Esophagus squamous epithelium (tissue), 5 donors: ENCODE measurements around the gene SHOX. TPM values are rescaled to one million over a fixed set of nuclear protein-coding genes. Genes with fewer than 3 reads are reported as not detected.

Experiments used
- DNase-seq: peaks from one replicate; lab custom pipeline; 2025; lab: John Stamatoyannopoulos, UW
- H3K27ac ChIP-seq, 4 donors: fragments of 200-600 bp; sonication (generic); one replicate each; pipeline ENCODE4 v1.5.1; 2016 to 2019; ENCODE audit warnings: mild to moderate bottlenecking in 1 of 4
- H3K27me3 ChIP-seq, 4 donors: fragments of 200-600 bp; sonication (generic); 1 replicate in 3 of 4; 2 replicates in 1 of 4; pipeline versions ENCODE4 v1.5.1 to v1.6.0; 2017 to 2021; ENCODE audit warnings: antibody characterized with exemption in 1 of 4
- H3K36me3 ChIP-seq, 3 donors: fragments of 200-600 bp; sonication (generic); one replicate each; pipeline ENCODE4 v1.5.1; 2016 to 2019
- H3K4me1 ChIP-seq, 3 donors: fragments of 200-600 bp; sonication (generic); one replicate each; pipeline ENCODE4 v1.5.1; 2017 to 2019
- H3K4me3 ChIP-seq, 4 donors: fragments of 200-600 bp; sonication (generic); 1 replicate in 3 of 4; 2 replicates in 1 of 4; pipeline ENCODE4 v1.5.1; 2016 to 2019; ENCODE audit warnings: mild to moderate bottlenecking in 2 of 4, moderate library complexity in 1 of 4
- H3K9me3 ChIP-seq, 3 donors: fragments of 200-600 bp; sonication (generic); one replicate each; pipeline ENCODE4 v1.5.1; 2016 to 2019
- POLR2A ChIP-seq, 4 donors: fragments of 450-650 bp; IDR thresholded peaks; one replicate each; pipeline ENCODE4 v1.6.1; 2017; ENCODE audit warnings: antibody characterized with exemption in 4 of 4, mild to moderate bottlenecking in 4 of 4, moderate library complexity in 3 of 4
- WGBS, 2 donors: methylation state at CpG; one replicate each; pipeline ENCODE4 v1.1.5; 2018; 5-methylcytosine and 5-hydroxymethylcytosine counted together
- intact Hi-C: fragments of 100-400 bp; cut with DNase I; formaldehyde crosslinking; loops from one replicate; pipeline ENCODE4 v1.15.0; 2022
- total RNA-seq, 4 donors: library from RNA; depleted of rRNA; stranded (reverse); fragments of >200 nt; gene quantifications; one replicate each; pipeline ENCODE4 v1.1.0, GENCODE V29; 2016
- TF ChIP-seq, protein P1 (sequence below), 6 experiments: fragments of 450-650 bp in 4 of 6; fragments of 200-600 bp in 2 of 6; sonication (generic) in 2 of 6; IDR thresholded peaks; one replicate each; pipeline ENCODE4 v1.5.1; 2016 to 2019; ENCODE audit warnings: antibody characterized with exemption in 6 of 6, mild to moderate bottlenecking in 4 of 6, moderate library complexity in 4 of 6
- donor health status: DM: yes; HTN: yes; CAD: no.

SHOX gene
- total RNA-seq, 4 donors from 2014 or later = 0.19 TPM; not detected in 3

DNA sequence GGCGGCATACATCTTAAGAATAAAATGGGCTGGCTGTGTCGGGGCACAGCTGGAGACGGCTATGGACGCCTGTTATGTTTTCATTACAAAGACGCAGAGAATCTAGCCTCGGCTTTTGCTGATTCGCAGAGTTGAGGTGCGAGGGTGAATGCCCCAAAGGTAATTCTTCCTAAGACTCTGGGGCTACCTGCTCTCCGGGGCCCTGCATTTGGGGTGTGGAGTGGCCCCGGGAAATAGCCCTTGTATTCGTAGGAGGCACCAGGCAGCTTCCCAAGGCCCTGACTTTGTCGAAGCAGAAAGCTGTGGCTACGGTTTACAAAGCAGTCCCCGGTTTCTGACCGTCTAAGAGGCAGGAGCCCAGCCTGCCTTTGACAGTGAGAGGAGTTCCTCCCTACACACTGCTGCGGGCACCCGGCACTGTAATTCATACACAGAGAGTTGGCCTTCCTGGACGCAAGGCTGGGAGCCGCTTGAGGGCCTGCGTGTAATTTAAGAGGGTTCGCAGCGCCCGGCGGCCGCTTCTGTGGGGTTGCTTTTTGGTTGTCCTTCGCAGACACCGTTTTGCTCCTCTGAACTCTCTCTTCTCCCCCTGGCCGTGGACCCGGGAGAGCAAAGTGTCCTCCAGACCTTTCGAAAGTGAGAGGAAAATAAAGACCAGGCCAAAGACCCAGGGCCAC, 1.9 kb downstream of the SHOX start:
- H3K9me3 ChIP-seq = no peaks in the 10 kb centered on the region
- TF ChIP-seq, protein P1, sequence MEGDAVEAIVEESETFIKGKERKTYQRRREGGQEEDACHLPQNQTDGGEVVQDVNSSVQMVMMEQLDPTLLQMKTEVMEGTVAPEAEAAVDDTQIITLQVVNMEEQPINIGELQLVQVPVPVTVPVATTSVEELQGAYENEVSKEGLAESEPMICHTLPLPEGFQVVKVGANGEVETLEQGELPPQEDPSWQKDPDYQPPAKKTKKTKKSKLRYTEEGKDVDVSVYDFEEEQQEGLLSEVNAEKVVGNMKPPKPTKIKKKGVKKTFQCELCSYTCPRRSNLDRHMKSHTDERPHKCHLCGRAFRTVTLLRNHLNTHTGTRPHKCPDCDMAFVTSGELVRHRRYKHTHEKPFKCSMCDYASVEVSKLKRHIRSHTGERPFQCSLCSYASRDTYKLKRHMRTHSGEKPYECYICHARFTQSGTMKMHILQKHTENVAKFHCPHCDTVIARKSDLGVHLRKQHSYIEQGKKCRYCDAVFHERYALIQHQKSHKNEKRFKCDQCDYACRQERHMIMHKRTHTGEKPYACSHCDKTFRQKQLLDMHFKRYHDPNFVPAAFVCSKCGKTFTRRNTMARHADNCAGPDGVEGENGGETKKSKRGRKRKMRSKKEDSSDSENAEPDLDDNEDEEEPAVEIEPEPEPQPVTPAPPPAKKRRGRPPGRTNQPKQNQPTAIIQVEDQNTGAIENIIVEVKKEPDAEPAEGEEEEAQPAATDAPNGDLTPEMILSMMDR (IDR thresholded peaks at IDR 0.05) = no peak
- no peak for TF ChIP-seq POLR2A (IDR thresholded peaks at IDR 0.05)
- no peaks in the 10 kb centered on the region for H3K36me3 ChIP-seq
- WGBS, 2 donors = 0 to 9% methylated on average over 12 to 24 of the region's 30 CpGs
- peaks cover 0 to 19% (median 0%) of the 10 kb centered on the region in 3 donors for H3K4me1 ChIP-seq
- intact Hi-C loops = no loop called here
- H3K27me3 ChIP-seq = peaks cover 12 to 88% (median 26%) of the 10 kb centered on the region in 4 donors
- H3K27ac ChIP-seq = no peak overlapping the region
- no peak overlapping the region for H3K4me3 ChIP-seq
- DNase-seq = no peak

- DNase-seq = no peak
- Histone ChIP-seq H3K36me3 (no peaks in the 10 kb centered on the region), H3K4me1 (peaks cover 0 to 25% (median 0%) of the 10 kb centered on the region in 3 donors), H3K4me3 (no peak overlapping the region), H3K9me3 (no peaks in the 10 kb centered on the region), H3K27ac (no peak overlapping the region), H3K27me3 (peaks cover 12 to 88% (median 27%) of the 10 kb centered on the region in 4 donors)
- intact Hi-C loops = no loop called here
- 2 to 10% methylated on average over 19 to 22 of the region's 25 CpGs for WGBS, 2 donors
- TF ChIP-seq, protein P1 (IDR thresholded peaks at IDR 0.05) = no peak
- TF ChIP-seq POLR2A (IDR thresholded peaks at IDR 0.05) = no peak
Measured at GRCh38 chrX:633043-633984, 2.7 kb downstream of the SHOX start.

DNA sequence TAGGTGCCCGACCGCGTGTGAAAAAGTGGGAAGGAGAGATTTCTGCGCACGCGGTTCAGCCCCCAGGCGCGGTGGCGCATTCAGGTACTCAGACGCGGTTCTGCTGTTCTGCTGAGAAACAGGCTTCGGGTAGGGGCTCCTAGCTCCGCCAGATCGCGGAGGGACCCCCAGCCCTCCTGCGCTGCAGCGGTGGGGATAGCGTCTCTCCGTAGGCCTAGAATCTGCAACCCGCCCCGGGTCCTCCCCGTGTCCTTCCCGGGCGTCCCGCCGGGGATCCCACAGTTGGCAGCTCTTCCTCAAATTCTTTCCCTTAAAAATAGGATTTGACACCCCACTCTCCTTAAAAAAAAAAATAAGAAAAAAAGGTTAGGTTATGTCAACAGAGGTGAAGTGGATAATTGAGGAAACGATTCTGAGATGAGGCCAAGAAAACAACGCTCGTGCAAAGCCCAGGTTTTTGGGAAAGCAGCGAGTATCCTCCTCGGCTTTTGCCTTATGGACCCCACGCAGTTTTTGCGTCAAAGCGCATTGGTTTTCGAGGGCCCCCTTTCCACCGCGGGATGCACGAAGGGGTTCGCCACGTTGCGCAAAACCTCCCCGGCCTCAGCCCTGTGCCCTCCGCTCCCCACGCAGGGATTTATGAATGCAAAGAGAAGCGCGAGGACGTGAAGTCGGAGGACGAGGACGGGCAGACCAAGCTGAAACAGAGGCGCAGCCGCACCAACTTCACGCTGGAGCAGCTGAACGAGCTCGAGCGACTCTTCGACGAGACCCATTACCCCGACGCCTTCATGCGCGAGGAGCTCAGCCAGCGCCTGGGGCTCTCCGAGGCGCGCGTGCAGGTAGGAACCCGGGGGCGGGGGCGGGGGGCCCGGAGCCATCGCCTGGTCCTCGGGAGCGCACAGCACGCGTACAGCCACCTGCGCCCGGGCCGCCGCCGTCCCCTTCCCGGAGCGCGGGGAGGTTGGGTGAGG, 3.7 kb downstream of the SHOX start:
- no peaks in the 10 kb centered on the region for H3K9me3 ChIP-seq
- intact Hi-C loops = no loop called here
- peaks cover 0 to 25% (median 0%) of the 10 kb centered on the region in 3 donors for H3K4me1 ChIP-seq
- H3K27ac ChIP-seq = no peak overlapping the region
- DNase-seq = no peak
- no peaks in the 10 kb centered on the region for H3K36me3 ChIP-seq
- TF ChIP-seq, protein P1 (IDR thresholded peaks at IDR 0.05) = no peak
- TF ChIP-seq POLR2A (IDR thresholded peaks at IDR 0.05) = no peak
- 2 to 6% methylated on average over 33 to 52 of the region's 84 CpGs for WGBS, 2 donors
- H3K27me3 ChIP-seq = peaks cover 12 to 93% (median 28%) of the 10 kb centered on the region in 4 donors
- no peak overlapping the region for H3K4me3 ChIP-seq

GRCh38 chrX:635428-636090, 5.0 kb downstream of the SHOX start:
- peaks cover 5 to 93% (median 18%) of the 10 kb centered on the region in 4 donors for H3K27me3 ChIP-seq
- no peak for DNase-seq

More at GRCh38 chrX:635428-636090, 5.0 kb downstream of the SHOX start:
- intact Hi-C loops = no loop called here
- peaks cover 0 to 25% (median 0%) of the 10 kb centered on the region in 3 donors for H3K4me1 ChIP-seq
- WGBS, 2 donors = 4 to 6% methylated on average over 10 to 13 of the region's 29 CpGs
- TF ChIP-seq POLR2A (IDR thresholded peaks at IDR 0.05) = no peak
- TF ChIP-seq, protein P1 (IDR thresholded peaks at IDR 0.05) = no peak
- H3K4me3 ChIP-seq = no peak overlapping the region
- H3K9me3 ChIP-seq = no peaks in the 10 kb centered on the region
- no peaks in the 10 kb centered on the region for H3K36me3 ChIP-seq
- H3K27ac ChIP-seq = no peak overlapping the region
